Central memory CD4-positive, alpha-beta T cell (primary cell): Measurements from ENCODE around the gene CUEDC1.

Experiments
- DNase-seq: peaks from one replicate; pipeline ENCODE4 v3.0.0; 2022
- total RNA-seq, 3 experiments: gene quantifications; one replicate each; lab custom pipeline; 2026; lab: John Stamatoyannopoulos, UW

The CUEDC1 gene
- 0.39 to 1.7 (median 1.1) reads per million in 3 experiments for total RNA-seq

- peak; percentile 48 for DNase-seq
These were observed at the start of gene CUEDC1 for GRCh38 chr17:57955183-57955931. CUEDC1 (minus strand) TSS chr17:57955412; CDS start chr17:57885564, 69,848 bp downstream.

- DNase-seq, result no peak
These were observed 48.8 kb upstream of the CUEDC1 start for GRCh38 chr17:58004060-58004459.

GRCh38 chr17:58002973-58003372, 47.8 kb upstream of the CUEDC1 start:
- DNase-seq, result no peak

GRCh38 chr17:58002154-58002948, 47.1 kb upstream of the CUEDC1 start:
- DNase-seq, result no peak

GRCh38 chr17:58001461-58002124, 46.4 kb upstream of the CUEDC1 start:
- DNase-seq, result no peak

- peak; percentile 69 for DNase-seq
These were observed 44.3 kb upstream of the CUEDC1 start for GRCh38 chr17:57999496-58000017.

GRCh38 chr17:57999010-57999495, 43.8 kb upstream of the CUEDC1 start:
- DNase-seq, result no peak

GRCh38 chr17:57997085-57997809, 42.0 kb upstream of the CUEDC1 start:
- no peak for DNase-seq

GRCh38 chr17:57995076-57995956, 40.1 kb upstream of the CUEDC1 start:
- DNase-seq, result peak; percentile 51

GRCh38 chr17:57994436-57994835, 39.2 kb upstream of the CUEDC1 start:
- no peak for DNase-seq

- no peak for DNase-seq
These were observed 38.5 kb upstream of the CUEDC1 start for GRCh38 chr17:57993471-57994365.

GRCh38 chr17:57991537-57991936, 36.3 kb upstream of the CUEDC1 start:
- DNase-seq, result no peak

GRCh38 chr17:57990037-57990436, 34.8 kb upstream of the CUEDC1 start:
- no peak for DNase-seq

GRCh38 chr17:57988301-57989250, 33.4 kb upstream of the CUEDC1 start:
- peak; percentile 71 for DNase-seq

- DNase-seq, result peak; percentile 73
These were observed 32.5 kb upstream of the CUEDC1 start, which contains the start of gene VEZF1 for GRCh38 chr17:57987581-57988300. VEZF1 (minus strand) TSS chr17:57988254; CDS start chr17:57988111, 143 bp downstream.

GRCh38 chr17:57986841-57987580, 31.8 kb upstream of the CUEDC1 start:
- DNase-seq, result no peak

- no peak for DNase-seq
These were observed 30.4 kb upstream of the CUEDC1 start for GRCh38 chr17:57985675-57985974.
